Smooth muscle cell (in vitro differentiated cells): ENCODE data around the gene MAPK4. TPM values are rescaled to one million over a fixed set of nuclear protein-coding genes. Genes with fewer than 3 reads are reported as not detected.

ENCODE experiments used
- DNase-seq: peaks from one replicate; lab custom pipeline; 2025; ENCODE audit not compliant: unreplicated experiment; lab: John Stamatoyannopoulos, UW
- H2AFZ ChIP-seq: fragments of 200-600 bp; sonication (generic); 2 replicates; pipeline ENCODE4 v1.6.0; 2016; ENCODE audit warnings: antibody characterized with exemption, low read depth, mild to moderate bottlenecking
- H3F3A ChIP-seq: fragments of 200-600 bp; sonication (generic); 2 replicates; pipeline ENCODE4 v1.6.0; 2017; ENCODE audit warnings: antibody characterized with exemption, low read depth
- H3K27ac ChIP-seq: fragments of 200-600 bp; sonication (generic); 2 replicates; pipeline ENCODE4 v1.5.1; 2016; ENCODE audit warnings: low read depth, mild to moderate bottlenecking
- H3K27me3 ChIP-seq: fragments of 200-600 bp; sonication (generic); 2 replicates; pipeline ENCODE4 v1.6.1; 2016; ENCODE audit warnings: low read depth, mild to moderate bottlenecking
- H3K36me3 ChIP-seq: fragments of 200-600 bp; sonication (generic); 2 replicates; pipeline ENCODE4 v1.5.1; 2016; ENCODE audit warnings: low read depth
- H3K4me1 ChIP-seq: fragments of 200-600 bp; sonication (generic); 2 replicates; pipeline ENCODE4 v1.5.1; 2016; ENCODE audit warnings: low read depth
- H3K4me2 ChIP-seq: fragments of 200-600 bp; sonication (generic); 2 replicates; pipeline ENCODE4 v1.6.0; 2016; ENCODE audit warnings: mild to moderate bottlenecking
- H3K4me3 ChIP-seq: fragments of 200-600 bp; sonication (generic); 2 replicates; pipeline ENCODE4 v1.5.1; 2016; ENCODE audit warnings: mild to moderate bottlenecking
- H3K79me2 ChIP-seq: fragments of 200-600 bp; sonication (generic); 2 replicates; pipeline ENCODE4 v1.6.0; 2016; ENCODE audit warnings: low read depth, mild to moderate bottlenecking
- H3K9ac ChIP-seq: fragments of 200-600 bp; sonication (generic); 2 replicates; pipeline ENCODE4 v1.6.0; 2016; ENCODE audit warnings: low read depth
- H3K9me3 ChIP-seq: fragments of 200-600 bp; sonication (generic); replicated peaks from 2 replicates; pipeline ENCODE4 v1.5.1; 2016; ENCODE audit warnings: low read depth
- H4K20me1 ChIP-seq: fragments of 200-600 bp; sonication (generic); 2 replicates; pipeline ENCODE4 v1.6.0; 2016; ENCODE audit warnings: low read depth
- CTCF ChIP-seq: fragments of 200-600 bp; sonication (generic); IDR thresholded peaks from 2 replicates; pipeline ENCODE4 v1.5.1; 2017; ENCODE audit warnings: borderline replicate concordance, mild to moderate bottlenecking, antibody characterized with exemption; ENCODE audit not compliant: insufficient read depth, poor library complexity, severe bottlenecking
- WGBS: methylation state at CpG from one replicate; pipeline ENCODE4 v1.1.7; 2016; ENCODE audit warnings: low lambda C conversion rate; 5-methylcytosine and 5-hydroxymethylcytosine counted together
- polyA plus RNA-seq: library from polyadenylated mRNA; unstranded; fragments of >200 nt; fragmentation: Nextera tagmentation; extraction: Ambion mirVana; gene quantifications from 2 replicates; pipeline ENCODE4 v1.2.1, GENCODE V29; 2016
- total RNA-seq: library from RNA; depleted of rRNA; stranded (reverse); fragments of >200 nt; gene quantifications from 2 replicates; pipeline ENCODE4 v1.2.3, GENCODE V29; 2014

Gene MAPK4
- total and polyA plus RNA-seq, 2 experiments from 2014 or later: 0.09 TPM; not detected in 1

GRCh38 chr18:50734886-50735285, 175.0 kb downstream of the MAPK4 start:
- H3K36me3 ChIP-seq: no peaks in the 10 kb centered on the region
- no peaks in the 10 kb centered on the region for H3F3A ChIP-seq
- H2AFZ ChIP-seq: no peak overlapping the region
- H3K79me2 ChIP-seq: no peaks in the 10 kb centered on the region
- no peak for TF ChIP-seq CTCF
- WGBS: 96% methylated on average over 5 of the region's 5 CpGs
- H3K27ac ChIP-seq: no peak overlapping the region
- no peak for DNase-seq
- no peak overlapping the region for H3K4me2 ChIP-seq
- H3K9me3 ChIP-seq: no peaks in the 10 kb centered on the region
- H3K27me3 ChIP-seq: no peaks in the 10 kb centered on the region
- H3K4me3 ChIP-seq: no peak overlapping the region
- no peaks in the 10 kb centered on the region for H3K4me1 ChIP-seq
- H3K9ac ChIP-seq: no peak overlapping the region
- H4K20me1 ChIP-seq: no peaks in the 10 kb centered on the region

GRCh38 chr18:50737127-50737526, 177.2 kb downstream of the MAPK4 start:
- Histone ChIP-seq H3K27me3 (no peaks in the 10 kb centered on the region), H3K27ac (no peak overlapping the region), H3F3A (no peaks in the 10 kb centered on the region), H3K36me3 (no peaks in the 10 kb centered on the region), H4K20me1 (no peaks in the 10 kb centered on the region), H3K4me3 (no peak overlapping the region), H3K4me1 (no peaks in the 10 kb centered on the region), H3K9ac (no peak overlapping the region), H2AFZ (no peak overlapping the region), H3K9me3 (no peaks in the 10 kb centered on the region), H3K79me2 (no peaks in the 10 kb centered on the region), H3K4me2 (no peak overlapping the region)
- TF ChIP-seq CTCF: no peak
- WGBS: 48% methylated on average over 3 of the region's 3 CpGs
- DNase-seq: no peak

DNA sequence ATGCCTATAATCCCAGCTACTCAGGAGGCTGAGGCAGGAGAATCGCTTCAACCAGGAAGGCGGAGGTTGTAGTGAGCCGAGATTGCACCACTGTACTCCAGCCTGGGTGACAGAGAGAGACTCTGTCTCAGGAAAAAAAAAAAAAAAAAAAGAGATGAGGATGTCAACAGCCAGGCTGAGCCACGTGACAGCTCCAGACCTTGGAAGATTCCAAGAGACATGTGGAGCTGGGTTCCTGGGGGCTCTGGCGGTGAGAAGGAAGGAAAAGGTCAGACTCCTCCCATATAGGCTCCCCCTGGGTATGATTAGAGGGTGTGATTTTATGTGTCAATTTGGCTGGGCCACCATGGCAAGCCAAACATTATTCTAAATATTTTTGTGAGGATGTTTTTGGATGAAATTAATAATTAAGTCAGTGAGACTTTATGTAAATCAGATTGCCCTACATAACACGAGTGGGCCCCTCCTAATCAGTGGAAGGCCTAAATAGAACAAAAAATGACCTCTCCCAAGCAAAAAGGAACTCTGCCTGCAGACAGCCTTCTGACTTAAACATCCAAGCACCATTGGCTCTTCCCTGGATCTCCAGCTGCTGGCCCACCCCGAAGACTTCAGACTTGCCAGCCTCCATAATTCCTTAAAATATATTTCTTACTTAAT, 178.3 kb downstream of the MAPK4 start:
- Histone ChIP-seq H3K36me3 (no peaks in the 10 kb centered on the region), H3K27me3 (no peaks in the 10 kb centered on the region), H3K27ac (no peak overlapping the region), H3F3A (no peaks in the 10 kb centered on the region), H2AFZ (no peak overlapping the region), H3K9ac (no peak overlapping the region), H3K9me3 (no peaks in the 10 kb centered on the region), H3K79me2 (no peaks in the 10 kb centered on the region), H4K20me1 (no peaks in the 10 kb centered on the region), H3K4me3 (no peak overlapping the region), H3K4me1 (no peaks in the 10 kb centered on the region), H3K4me2 (no peak overlapping the region)
- 61% methylated on average over 7 of the region's 7 CpGs for WGBS
- no peak for DNase-seq
- TF ChIP-seq CTCF: no peak

DNA sequence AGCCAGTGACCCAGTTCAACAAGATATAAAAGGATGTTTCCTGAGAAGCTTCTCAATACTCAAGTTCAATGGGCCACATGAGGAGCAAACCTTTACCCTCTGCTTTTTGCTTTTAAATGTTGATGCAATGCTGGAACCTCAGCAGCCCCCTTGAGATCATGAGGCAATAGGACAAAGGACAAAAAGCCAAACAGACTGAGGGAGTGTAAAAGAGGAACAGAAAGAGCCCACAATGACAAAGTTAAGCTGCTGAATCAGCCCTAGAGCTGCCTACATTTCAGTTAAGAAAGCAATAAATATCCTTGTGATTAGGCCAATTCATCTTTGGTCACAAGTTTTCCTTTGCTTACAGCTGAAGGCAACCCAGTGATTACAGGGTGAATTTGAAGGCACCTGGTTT, 183.1 kb downstream of the MAPK4 start:
- Histone ChIP-seq H4K20me1 (no peaks in the 10 kb centered on the region), H3K27ac (no peak overlapping the region), H3K4me2 (no peak overlapping the region), H3K9me3 (no peaks in the 10 kb centered on the region), H3K27me3 (peaks cover 3% of the 10 kb centered on the region), H3K4me1 (peaks cover 3% of the 10 kb centered on the region), H3K9ac (no peak overlapping the region), H2AFZ (no peak overlapping the region), H3F3A (peaks cover 2% of the 10 kb centered on the region), H3K4me3 (no peak overlapping the region), H3K36me3 (no peaks in the 10 kb centered on the region), H3K79me2 (no peaks in the 10 kb centered on the region)
- TF ChIP-seq CTCF: no peak
- DNase-seq: no peak
